IMR-90 (cell line): Measurements from ENCODE around the gene DIAPH1. TPM values are rescaled to one million over a fixed set of nuclear protein-coding genes. Genes with fewer than 3 reads are reported as not detected.
A peak's percentile ranks its signal among the peaks of the same experiment; 100 is the strongest.

Experiments
- MAFK ChIP-seq: IDR thresholded peaks from 2 replicates; pipeline ENCODE4 v1.6.1; 2012; ENCODE audit warnings: low read depth, low read length, improper control_type of control experiment
- NFE2L2 ChIP-seq: fragments of 150-350 bp; IDR thresholded peaks from 2 replicates; pipeline ENCODE4 v1.6.1; 2016; ENCODE audit warnings: low read depth, mild to moderate bottlenecking, low read length
- RCOR1 ChIP-seq: IDR thresholded peaks from 2 replicates; pipeline ENCODE4 v1.6.1; 2012; ENCODE audit warnings: mild to moderate bottlenecking, low read length, improper control_type of control experiment; ENCODE audit not compliant: insufficient replicate concordance
- polyA plus RNA-seq, 3 experiments: library from polyadenylated mRNA; depleted of rRNA; stranded (reverse); fragments of >200 nt; gene quantifications; 2 replicates each; pipeline ENCODE4 v1.2.3, GENCODE V29; 2012; ENCODE audit warnings: low replicate concordance in 1 of 3
- total RNA-seq: library from RNA; depleted of rRNA; stranded (reverse); fragments of >200 nt; gene quantifications from 2 replicates; pipeline ENCODE4 v1.2.3, GENCODE V29; 2012
- TF ChIP-seq, protein P1 (sequence below): fragments of 150-350 bp; IDR thresholded peaks from 2 replicates; pipeline ENCODE4 v1.6.1; 2016; ENCODE audit warnings: low read depth, mild to moderate bottlenecking, low read length, moderate library complexity, borderline replicate concordance
- TF ChIP-seq, protein P2 (sequence below): fragments of 150-350 bp; IDR thresholded peaks from 2 replicates; pipeline ENCODE4 v1.6.1; 2017; ENCODE audit warnings: mild to moderate bottlenecking, antibody characterized with exemption, low read length, low read depth

Gene DIAPH1
- total and polyA plus RNA-seq, 2 of the 4 experiments (the other 2 are of a cell fraction), result 12.0 to 37.4 TPM

DNA sequence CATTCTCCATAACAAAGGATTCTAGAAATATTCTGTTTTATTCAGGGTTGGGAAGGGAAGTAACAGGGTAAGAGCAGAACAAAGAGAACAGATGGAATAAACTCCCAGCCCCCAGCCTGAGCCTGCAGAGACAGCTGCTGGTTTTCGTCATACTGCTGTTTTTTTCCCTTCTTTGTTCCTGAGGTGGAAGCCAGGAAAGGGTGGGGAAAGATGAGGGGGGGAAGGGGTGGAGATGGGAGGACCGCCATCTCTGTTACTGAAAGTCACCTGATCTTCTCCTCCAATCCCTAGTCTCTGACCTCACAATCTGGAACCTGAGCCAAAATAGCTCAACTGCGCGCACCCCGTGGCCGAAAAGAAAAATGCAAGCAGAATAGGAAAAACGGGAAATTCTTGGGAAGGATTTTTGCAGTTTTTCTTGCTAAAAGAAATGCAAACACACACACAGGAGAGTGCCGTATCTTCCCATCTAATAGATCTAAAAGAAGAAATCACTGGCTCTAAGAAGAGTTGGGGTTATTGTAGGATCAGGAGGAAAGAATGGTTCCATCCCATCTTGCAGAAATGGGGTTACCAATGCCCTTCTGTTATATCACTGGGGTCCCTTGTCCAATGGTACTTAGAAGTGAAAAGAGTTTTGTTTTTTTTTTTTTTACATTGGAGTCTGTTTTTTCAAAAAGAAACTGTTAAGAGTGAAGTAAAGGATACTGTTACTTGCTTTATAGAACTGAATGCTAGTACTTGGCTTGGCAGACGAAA lies 57.9 kb downstream of the DIAPH1 start (continued):
- TF ChIP-seq, protein P1, sequence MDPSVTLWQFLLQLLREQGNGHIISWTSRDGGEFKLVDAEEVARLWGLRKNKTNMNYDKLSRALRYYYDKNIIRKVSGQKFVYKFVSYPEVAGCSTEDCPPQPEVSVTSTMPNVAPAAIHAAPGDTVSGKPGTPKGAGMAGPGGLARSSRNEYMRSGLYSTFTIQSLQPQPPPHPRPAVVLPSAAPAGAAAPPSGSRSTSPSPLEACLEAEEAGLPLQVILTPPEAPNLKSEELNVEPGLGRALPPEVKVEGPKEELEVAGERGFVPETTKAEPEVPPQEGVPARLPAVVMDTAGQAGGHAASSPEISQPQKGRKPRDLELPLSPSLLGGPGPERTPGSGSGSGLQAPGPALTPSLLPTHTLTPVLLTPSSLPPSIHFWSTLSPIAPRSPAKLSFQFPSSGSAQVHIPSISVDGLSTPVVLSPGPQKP, result no peak
- TF ChIP-seq, protein P2, sequence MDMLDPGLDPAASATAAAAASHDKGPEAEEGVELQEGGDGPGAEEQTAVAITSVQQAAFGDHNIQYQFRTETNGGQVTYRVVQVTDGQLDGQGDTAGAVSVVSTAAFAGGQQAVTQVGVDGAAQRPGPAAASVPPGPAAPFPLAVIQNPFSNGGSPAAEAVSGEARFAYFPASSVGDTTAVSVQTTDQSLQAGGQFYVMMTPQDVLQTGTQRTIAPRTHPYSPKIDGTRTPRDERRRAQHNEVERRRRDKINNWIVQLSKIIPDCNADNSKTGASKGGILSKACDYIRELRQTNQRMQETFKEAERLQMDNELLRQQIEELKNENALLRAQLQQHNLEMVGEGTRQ, result peak; percentile 94
- TF ChIP-seq MAFK, result no peak
- no peak for TF ChIP-seq RCOR1
- no peak for TF ChIP-seq NFE2L2
